Gastroesophageal sphincter (tissue), 3 donors: Measurements from ENCODE around the gene SLC22A7.

Source experiments
- EP300 ChIP-seq: sonication (generic); formaldehyde crosslinking; IDR thresholded peaks from one replicate; pipeline ENCODE4 v1.6.1; 2017; ENCODE audit warnings: antibody characterized with exemption, mild to moderate bottlenecking
- POLR2A ChIP-seq, 2 donors: fragments of 450-650 bp; IDR thresholded peaks; one replicate each; pipeline ENCODE4 v1.6.1; 2017; ENCODE audit warnings: antibody characterized with exemption in 2 of 2, mild to moderate bottlenecking in 2 of 2, moderate library complexity in 1 of 2
- POLR2AphosphoS5 ChIP-seq: sonication (generic); formaldehyde crosslinking; IDR thresholded peaks from one replicate; pipeline ENCODE4 v1.6.1; 2017; ENCODE audit warnings: antibody characterized with exemption
- TF ChIP-seq, protein P1 (sequence below), 4 experiments: fragments of 200-600 bp in 2 of 4; fragments of 450-650 bp in 2 of 4; sonication (generic) in 1 of 4; IDR thresholded peaks; one replicate each; pipeline ENCODE4 v1.5.1; 2017 to 2019; ENCODE audit warnings: antibody characterized with exemption in 4 of 4, mild to moderate bottlenecking in 2 of 4, moderate library complexity in 2 of 4

DNA sequence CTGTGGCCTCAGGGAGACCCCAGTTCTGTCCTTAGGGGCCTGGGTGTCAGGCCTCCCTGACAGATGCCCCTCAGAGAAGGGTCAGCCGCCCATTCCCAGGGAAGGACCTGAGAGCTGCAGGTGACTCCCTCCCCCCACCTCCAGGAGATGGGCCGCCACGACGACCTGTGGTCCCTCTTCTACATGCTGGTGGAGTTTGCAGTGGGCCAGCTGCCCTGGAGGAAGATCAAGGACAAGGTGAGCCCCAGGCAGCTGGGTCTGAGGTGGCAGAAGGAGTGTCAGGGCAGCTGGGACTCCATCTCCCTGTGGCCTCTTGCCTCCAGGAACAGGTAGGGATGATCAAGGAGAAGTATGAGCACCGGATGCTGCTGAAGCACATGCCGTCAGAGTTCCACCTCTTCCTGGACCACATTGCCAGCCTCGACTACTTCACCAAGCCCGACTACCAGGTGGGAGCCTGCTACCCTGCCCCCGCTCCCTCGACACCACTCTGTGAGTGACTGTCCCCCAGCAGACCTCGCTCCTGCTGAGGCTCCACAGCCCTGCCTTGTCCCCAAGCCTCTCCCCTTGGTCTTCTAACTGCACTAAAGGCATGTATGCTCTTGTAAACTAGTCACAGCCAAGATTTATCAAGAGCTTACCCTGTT lies 42.5 kb upstream of the SLC22A7 start:
- TF ChIP-seq POLR2AphosphoS5 (no peak), POLR2A (IDR thresholded peaks at IDR 0.05) (no peak), EP300 (no peak)
- TF ChIP-seq, protein P1, sequence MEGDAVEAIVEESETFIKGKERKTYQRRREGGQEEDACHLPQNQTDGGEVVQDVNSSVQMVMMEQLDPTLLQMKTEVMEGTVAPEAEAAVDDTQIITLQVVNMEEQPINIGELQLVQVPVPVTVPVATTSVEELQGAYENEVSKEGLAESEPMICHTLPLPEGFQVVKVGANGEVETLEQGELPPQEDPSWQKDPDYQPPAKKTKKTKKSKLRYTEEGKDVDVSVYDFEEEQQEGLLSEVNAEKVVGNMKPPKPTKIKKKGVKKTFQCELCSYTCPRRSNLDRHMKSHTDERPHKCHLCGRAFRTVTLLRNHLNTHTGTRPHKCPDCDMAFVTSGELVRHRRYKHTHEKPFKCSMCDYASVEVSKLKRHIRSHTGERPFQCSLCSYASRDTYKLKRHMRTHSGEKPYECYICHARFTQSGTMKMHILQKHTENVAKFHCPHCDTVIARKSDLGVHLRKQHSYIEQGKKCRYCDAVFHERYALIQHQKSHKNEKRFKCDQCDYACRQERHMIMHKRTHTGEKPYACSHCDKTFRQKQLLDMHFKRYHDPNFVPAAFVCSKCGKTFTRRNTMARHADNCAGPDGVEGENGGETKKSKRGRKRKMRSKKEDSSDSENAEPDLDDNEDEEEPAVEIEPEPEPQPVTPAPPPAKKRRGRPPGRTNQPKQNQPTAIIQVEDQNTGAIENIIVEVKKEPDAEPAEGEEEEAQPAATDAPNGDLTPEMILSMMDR (IDR thresholded peaks at IDR 0.05): no peak
